Measurements from ENCODE around the gene APOL3.

GRCh38 chr22:36135306-36135980 is 25.1 kb downstream of the APOL3 start:
- TF ChIP-seq CTCF (IDR thresholded peaks at IDR 0.05): no peak
- no peak for TF ChIP-seq POLR2A (IDR thresholded peaks at IDR 0.05)
- TF ChIP-seq EP300 (IDR thresholded peaks at IDR 0.05): no peak
